ENCODE data around the gene ARL5A. TPM values are rescaled to one million over a fixed set of nuclear protein-coding genes. Genes with fewer than 3 reads are reported as not detected.

The ARL5A gene
- total RNA-seq, 1 donor from 2014 or later: 68.6 TPM

DNA sequence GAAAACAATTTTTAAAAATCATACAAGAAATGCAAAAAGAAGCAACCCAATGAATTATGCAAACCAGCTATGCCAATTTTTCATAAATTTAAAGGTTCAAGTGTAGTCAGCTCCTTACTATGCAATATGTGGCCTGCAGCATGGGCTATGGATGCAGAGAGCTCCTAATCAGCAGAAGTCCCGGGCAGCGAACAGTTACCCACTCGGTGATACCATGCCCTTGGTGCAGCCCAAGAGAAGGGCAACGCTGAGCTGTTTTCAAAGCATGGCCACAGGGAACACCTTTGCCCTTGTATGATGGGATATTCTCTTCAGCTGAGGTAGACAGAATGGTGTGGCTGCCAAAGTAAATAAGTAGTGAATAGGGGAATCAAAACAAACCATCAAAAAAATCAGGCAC, 17.3 kb upstream of the ARL5A start:
- Mint-ChIP-seq H3K4me1 (ENCODE audit: low read depth) (peaks cover 14% of the 10 kb centered on the region), H3K4me3 (ENCODE audit: low read depth) (no peak overlapping the region), H3K9me3 (ENCODE audit: low read depth) (no peaks in the 10 kb centered on the region), H3K36me3 (ENCODE audit: insufficient read depth) (no peaks in the 10 kb centered on the region), H3K27ac (no peak overlapping the region), H3K27me3 (no peaks in the 10 kb centered on the region)
- TF ChIP-seq, protein P1, sequence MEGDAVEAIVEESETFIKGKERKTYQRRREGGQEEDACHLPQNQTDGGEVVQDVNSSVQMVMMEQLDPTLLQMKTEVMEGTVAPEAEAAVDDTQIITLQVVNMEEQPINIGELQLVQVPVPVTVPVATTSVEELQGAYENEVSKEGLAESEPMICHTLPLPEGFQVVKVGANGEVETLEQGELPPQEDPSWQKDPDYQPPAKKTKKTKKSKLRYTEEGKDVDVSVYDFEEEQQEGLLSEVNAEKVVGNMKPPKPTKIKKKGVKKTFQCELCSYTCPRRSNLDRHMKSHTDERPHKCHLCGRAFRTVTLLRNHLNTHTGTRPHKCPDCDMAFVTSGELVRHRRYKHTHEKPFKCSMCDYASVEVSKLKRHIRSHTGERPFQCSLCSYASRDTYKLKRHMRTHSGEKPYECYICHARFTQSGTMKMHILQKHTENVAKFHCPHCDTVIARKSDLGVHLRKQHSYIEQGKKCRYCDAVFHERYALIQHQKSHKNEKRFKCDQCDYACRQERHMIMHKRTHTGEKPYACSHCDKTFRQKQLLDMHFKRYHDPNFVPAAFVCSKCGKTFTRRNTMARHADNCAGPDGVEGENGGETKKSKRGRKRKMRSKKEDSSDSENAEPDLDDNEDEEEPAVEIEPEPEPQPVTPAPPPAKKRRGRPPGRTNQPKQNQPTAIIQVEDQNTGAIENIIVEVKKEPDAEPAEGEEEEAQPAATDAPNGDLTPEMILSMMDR (IDR thresholded peaks at IDR 0.05; ENCODE audit: unreplicated experiment): no peak
- no peak for DNase-seq (ENCODE audit: low spot score, unreplicated experiment)

DNA sequence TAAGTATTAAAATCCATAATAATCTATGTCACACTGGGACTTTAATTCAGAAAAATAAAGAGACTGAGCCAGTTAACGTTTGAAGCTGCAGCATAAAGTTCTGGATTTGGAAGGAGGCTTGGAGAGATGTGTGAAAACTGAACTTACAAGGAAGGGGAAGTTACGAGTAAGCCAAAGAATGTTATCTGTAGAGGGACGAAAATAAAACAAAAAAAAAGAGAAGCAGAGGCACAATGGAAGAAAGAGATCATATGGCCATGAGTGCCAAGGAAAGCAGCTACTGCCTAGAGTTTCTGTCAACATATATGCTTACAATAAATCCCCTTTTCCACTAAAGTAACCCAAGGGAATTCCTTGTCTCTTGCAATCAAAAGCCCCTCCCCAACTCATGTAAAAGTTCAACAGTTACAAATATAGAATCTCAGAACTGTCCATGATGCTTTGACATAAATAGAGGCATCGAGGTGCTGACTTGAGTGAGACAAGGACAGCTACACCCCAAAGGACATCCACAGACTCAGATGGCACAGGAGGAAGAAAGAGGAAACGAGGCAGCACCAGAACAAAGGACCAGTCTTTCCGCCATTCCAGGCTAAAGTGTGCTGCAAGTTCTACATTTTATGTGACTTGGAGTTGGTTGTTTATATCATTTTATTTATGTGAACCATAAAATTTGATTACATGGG, 16.1 kb upstream of the ARL5A start:
- no peaks in the 10 kb centered on the region for H3K36me3 Mint-ChIP-seq (ENCODE audit: insufficient read depth)

GRCh38 chr2:151843691-151844061, 15.5 kb upstream of the ARL5A start:
- H3K27me3 Mint-ChIP-seq: no peaks in the 10 kb centered on the region
- DNase-seq (ENCODE audit: low spot score, unreplicated experiment): no peak
- no peaks in the 10 kb centered on the region for H3K9me3 Mint-ChIP-seq (ENCODE audit: low read depth)
- peaks cover 10% of the 10 kb centered on the region for H3K4me1 Mint-ChIP-seq (ENCODE audit: low read depth)
- TF ChIP-seq, protein P1 (IDR thresholded peaks at IDR 0.05; ENCODE audit: unreplicated experiment): no peak
- H3K27ac Mint-ChIP-seq: no peak overlapping the region
- H3K36me3 Mint-ChIP-seq (ENCODE audit: insufficient read depth): no peaks in the 10 kb centered on the region
- no peak overlapping the region for H3K4me3 Mint-ChIP-seq (ENCODE audit: low read depth)

More for the DNA sequence above, 16.1 kb upstream of the ARL5A start:
- no peak for DNase-seq (ENCODE audit: low spot score, unreplicated experiment)
- Mint-ChIP-seq H3K27ac (no peak overlapping the region), H3K4me1 (ENCODE audit: low read depth) (peaks cover 10% of the 10 kb centered on the region), H3K9me3 (ENCODE audit: low read depth) (no peaks in the 10 kb centered on the region), H3K4me3 (ENCODE audit: low read depth) (no peak overlapping the region), H3K27me3 (no peaks in the 10 kb centered on the region)
- TF ChIP-seq, protein P1 (IDR thresholded peaks at IDR 0.05; ENCODE audit: unreplicated experiment): no peak

GRCh38 chr2:151842830-151843690, 14.8 kb upstream of the ARL5A start:
- H3K4me3 Mint-ChIP-seq (ENCODE audit: low read depth): no peak overlapping the region
- H3K27ac Mint-ChIP-seq: no peak overlapping the region
- TF ChIP-seq, protein P1 (IDR thresholded peaks at IDR 0.05; ENCODE audit: unreplicated experiment): no peak
- H3K4me1 Mint-ChIP-seq (ENCODE audit: low read depth): peaks cover 8% of the 10 kb centered on the region
- H3K27me3 Mint-ChIP-seq: no peaks in the 10 kb centered on the region
- no peak for DNase-seq (ENCODE audit: low spot score, unreplicated experiment)
- no peaks in the 10 kb centered on the region for H3K36me3 Mint-ChIP-seq (ENCODE audit: insufficient read depth)
- no peaks in the 10 kb centered on the region for H3K9me3 Mint-ChIP-seq (ENCODE audit: low read depth)

DNA sequence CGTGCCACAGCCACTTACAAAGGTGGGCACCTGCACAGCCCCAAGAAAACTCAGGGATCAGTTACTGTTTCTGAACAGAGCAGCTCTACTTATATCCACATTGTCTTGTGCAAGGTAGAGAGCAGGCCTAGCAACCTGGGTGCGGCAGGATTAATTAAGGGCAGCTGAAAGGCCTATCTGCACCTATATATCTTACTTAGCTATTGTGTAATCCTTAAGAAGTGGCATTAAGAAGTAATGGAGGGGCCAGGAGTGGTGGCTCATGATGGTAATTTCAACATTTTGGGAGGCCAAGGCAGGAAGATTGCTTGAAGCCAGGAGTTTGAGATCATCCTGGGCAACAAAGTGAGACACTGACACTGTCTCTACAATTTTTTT, 12.8 kb upstream of the ARL5A start:
- no peak for DNase-seq (ENCODE audit: low spot score, unreplicated experiment)
- Mint-ChIP-seq H3K4me1 (ENCODE audit: low read depth) (peaks cover 8% of the 10 kb centered on the region), H3K9me3 (ENCODE audit: low read depth) (no peaks in the 10 kb centered on the region), H3K27ac (no peak overlapping the region), H3K4me3 (ENCODE audit: low read depth) (no peak overlapping the region), H3K36me3 (ENCODE audit: insufficient read depth) (no peaks in the 10 kb centered on the region), H3K27me3 (no peaks in the 10 kb centered on the region)
- TF ChIP-seq, protein P1 (IDR thresholded peaks at IDR 0.05; ENCODE audit: unreplicated experiment): no peak

Data from progenitor cell of endocrine pancreas (in vitro differentiated cells).